HG02884 (cell line): ENCODE measurements around the gene YAP1.

ENCODE experiments used
- ATAC-seq: cut with Tn5 transposase; IDR thresholded peaks from one replicate; pipeline ENCODE4 v1.9.1; 2021; ENCODE audit warnings: mild to moderate bottlenecking, moderate library complexity; ENCODE audit not compliant: unreplicated experiment

Gene YAP1

GRCh38 chr11:102157219-102157618 is 47.0 kb downstream of the YAP1 start:
- no peak for ATAC-seq

DNA sequence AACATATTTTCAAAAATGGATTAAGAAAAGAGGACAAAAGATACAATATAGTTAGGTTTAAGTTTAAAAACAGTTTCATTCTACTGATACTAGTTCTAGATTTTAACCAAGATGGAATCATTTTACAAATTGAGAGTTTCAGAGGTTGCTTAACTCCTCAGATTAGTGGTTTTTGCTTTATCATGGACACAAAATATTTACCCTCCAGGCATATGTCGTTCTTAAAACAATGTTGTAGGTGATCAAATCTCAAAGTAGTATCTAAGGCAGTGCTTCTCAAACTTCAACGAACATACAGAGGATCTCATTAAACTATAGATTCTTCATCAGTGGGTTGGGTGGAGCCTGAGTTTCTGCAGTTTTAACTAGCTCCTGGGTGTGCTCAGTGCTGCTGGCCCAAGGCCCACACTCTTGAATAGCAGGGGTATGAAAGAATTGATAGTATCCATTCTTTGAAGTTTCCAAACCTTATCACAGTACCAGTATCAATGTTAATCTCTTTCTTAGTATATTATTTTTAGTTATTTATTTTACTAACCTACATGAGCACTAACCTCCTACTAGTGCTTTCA is 48.0 kb downstream of the YAP1 start:
- ATAC-seq: no peak

DNA sequence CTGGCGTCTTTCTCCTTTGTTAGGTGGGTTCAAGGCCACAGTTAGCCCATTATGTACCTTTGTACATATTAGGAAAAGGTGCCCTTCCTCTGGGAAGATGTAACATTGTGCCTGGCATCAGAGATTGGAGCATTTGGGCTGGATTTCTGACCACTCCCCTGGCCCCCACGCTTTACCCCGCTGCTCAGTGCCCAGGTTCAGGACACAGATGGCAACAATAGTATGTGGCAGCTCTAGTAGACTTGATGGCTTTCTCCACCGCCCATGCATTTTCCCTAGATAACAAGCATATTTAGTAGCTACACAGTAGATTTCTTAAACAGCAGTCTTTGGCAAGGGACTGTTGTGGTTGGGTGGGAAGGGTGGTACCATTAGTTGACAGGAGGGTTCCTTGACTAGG is 53.1 kb downstream of the YAP1 start:
- ATAC-seq: no peak

DNA sequence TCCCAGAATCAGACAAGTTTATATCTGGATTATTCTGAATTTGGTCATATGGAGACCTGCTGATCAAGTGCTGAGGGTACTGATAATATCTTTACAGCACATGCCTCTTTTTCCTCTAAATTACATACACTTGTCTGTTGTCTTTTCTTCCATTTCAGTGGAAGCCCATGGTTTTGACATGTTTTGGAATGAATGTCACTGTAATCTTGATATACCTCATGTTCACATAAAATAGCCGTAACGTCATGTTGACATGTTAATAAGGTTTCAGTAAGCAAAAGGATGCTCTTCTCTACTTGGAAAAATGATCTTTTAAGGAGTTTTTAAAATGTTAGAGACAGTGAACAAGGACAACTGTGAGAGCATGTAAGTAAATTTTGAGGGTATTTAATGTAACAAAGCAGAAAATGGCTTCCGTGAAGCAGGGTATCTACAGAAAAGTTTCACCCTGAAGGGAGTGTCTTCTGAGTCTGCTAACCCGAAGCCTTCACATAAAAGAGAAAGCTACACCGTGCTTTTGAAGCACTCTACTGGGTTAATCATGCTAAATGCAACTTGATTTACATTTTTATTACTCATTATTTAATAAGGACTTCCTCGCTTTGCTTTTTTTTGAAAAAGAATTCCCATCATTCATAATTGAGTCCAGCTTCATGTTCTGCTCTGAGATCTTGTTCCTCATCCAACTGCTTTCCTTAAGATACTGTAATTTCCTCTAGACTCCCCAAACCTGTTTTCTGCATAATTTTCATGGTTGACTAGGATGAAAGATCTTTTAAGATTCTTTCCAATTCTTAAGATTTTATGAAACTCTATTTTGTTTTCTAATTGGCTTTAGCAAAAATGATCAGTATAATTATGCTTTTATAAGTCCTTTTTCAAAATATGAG is 56.2 kb downstream of the YAP1 start:
- ATAC-seq: no peak

DNA sequence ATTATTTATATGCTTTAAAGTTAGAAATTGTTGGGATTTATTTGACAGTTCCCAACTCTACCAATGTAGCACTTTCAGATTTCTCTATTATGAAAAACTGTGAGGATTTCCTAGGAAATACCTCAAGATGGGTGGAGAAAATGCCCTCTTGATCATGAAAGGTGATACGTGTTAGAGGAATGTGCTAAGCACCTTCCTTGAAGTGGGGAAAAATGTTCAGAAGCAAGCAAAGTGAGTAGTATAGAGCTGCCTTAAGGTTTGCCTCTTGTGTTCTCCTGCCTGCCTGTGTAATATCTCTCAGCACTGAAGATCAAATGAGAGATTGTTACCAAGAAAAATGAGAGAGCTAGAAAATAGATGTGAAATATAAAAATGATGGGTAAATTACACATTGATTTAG is 58.2 kb downstream of the YAP1 start:
- ATAC-seq: no peak

DNA sequence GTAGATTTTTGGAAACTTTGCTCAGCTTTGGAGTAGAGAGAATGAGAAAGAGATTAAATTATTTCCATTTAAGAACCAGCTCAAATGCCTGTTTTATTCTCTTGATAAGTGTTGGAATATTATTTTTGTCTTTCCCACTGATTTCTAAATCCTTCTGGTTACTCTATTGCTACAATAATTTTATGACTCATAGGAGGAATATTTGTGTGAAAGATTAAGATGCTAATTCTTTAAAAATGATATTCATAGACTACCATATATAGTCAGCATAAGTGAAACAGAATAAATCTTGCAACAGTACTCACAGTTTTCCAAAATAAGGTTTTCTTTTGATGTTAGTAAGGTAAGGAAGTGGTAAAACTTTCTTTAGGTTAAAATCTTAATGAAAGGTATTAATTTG is 60.9 kb downstream of the YAP1 start:
- ATAC-seq: no peak

- no peak for ATAC-seq
Measured at GRCh38 chr11:102172127-102172848, 62.0 kb downstream of the YAP1 start.

DNA sequence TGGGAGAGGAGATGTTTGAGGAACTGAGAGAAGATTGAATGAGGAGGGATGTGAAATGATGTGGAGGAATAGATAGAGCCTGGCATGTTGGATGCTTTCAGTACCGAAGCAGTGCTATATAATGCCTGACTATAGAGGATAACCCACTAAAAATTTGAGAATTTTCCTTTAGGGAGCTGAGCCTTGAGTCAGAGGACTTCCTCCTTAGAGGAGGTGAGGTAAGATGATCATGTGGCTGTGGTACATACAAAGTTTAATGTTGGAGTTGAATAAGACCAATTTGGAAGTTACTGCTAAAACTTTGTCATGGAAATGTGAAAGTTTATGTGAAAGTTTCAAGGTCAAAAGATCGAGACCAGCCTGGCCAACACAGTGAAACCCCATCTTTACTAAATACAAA is 66.9 kb downstream of the YAP1 start:
- ATAC-seq: no peak

- no peak for ATAC-seq
Measured at GRCh38 chr11:102177974-102178631, 67.9 kb downstream of the YAP1 start.

DNA sequence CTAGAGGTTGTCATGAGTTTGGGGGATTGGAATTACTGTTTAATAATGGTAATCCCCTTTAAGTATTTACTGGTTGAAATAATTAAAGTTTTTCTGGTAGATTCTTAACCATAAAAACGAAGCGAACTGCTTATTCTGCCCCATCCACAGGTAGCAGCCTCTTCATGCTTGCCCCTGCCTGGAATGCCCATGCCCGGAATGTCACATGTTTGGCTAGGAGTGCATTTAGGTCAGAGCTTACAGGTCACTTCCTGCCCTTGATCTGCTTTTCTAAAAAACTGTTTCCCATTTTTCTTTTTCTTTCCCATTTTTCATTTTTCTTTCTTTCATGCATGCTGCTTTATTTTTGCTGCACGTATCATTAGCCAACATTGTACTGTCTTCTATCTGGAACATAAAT is 69.1 kb downstream of the YAP1 start:
- ATAC-seq: no peak

DNA sequence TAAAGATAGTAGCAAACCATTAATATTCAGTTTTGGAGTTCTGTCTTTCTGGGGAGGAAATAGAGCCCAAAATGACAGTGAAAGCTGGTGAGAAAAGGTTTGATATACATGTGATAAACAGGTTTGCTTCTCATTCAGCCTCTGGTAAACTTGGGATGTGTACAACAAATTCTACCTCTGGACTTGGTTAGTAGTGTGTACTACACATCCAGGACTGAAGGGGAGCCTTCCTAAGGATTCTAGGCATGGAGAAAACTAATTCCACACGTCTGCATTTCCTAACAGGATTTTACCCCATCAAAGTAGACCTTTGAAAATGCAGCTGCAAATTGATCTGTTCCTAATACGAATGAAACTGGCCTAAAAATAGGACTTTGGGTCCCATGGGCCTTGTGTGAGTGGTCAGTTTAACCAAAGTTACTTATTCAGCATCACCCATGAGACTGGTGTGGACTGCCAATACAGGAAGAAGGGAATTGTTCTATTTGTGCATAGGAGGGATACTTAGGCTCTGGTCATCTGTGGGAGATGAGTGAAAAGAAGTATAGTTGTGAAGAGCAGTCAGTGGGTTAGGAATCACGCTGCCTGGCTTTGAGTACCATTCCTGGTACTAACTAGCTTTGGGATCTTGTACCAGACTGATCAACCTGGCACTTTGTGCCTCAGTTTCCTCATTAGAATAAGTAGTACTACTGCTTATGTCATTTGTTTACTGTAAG is 74.2 kb downstream of the YAP1 start:
- ATAC-seq: no peak

DNA sequence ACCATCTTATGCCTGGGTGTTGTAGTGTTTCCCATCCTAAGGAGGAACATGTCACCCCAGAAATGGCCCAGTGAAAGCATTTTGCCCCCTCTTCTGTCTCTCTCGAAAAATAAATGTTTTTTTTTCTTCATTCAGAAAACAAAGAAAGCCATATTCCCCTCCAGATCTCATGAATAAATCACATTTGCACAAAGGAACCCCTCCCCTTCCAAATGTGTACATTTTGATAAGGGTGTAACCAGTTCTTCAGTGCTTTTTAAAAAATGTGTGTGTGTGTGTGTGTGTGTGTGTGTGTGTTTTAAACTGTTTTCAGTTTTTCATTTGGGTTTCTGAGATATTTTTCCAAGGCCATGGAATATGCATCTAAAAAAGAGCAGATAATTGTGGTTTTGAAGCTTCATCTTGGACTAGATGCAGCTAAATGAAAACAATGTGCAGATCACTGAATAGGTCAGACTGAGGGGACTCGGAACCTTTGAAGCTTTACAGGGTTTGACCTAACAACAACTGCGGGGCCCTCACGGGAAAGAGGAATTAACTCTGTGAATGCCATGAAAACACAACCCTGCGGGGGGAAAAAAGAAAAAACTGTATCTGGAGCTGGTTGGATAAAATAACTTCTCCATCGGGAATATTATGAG is 76.4 kb downstream of the YAP1 start:
- ATAC-seq: no peak

DNA sequence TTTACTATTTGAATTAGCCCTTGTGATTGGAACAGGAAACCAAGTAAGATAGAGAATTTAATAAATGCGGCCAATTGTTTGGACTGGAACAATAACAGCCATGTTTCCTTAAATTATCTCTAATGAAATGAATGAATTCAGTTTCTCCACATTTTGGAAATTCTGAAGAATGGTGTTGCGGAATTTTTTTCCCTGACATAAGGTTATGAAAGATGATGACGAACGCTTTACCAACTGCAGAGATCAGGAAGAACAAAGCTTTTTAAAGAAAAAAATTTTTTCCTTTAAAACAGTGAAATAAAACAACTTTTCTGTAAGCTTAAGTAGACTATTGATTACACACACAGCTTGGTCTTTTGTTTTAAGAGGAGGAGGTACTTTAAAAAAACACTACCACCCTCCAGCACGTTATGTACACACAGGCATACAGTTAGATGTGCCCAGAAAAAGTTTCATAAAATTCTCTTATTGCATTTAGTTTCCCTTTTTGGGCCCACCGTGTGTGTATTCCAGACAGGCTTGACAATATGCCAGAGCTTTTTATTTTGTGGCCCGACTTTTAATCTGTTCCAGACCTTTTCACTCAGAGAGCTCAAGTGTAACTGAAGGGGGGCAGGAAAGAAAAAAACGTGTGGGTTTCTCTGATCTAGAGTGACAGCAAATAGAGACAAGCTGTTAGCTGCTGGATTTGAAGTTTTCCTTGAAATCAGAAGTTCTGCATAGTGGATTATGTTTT is 77.3 kb downstream of the YAP1 start:
- no peak for ATAC-seq

GRCh38 chr11:102188488-102188887 is 78.2 kb downstream of the YAP1 start:
- ATAC-seq: no peak

GRCh38 chr11:102191832-102192231 is 81.6 kb downstream of the YAP1 start:
- no peak for ATAC-seq

DNA sequence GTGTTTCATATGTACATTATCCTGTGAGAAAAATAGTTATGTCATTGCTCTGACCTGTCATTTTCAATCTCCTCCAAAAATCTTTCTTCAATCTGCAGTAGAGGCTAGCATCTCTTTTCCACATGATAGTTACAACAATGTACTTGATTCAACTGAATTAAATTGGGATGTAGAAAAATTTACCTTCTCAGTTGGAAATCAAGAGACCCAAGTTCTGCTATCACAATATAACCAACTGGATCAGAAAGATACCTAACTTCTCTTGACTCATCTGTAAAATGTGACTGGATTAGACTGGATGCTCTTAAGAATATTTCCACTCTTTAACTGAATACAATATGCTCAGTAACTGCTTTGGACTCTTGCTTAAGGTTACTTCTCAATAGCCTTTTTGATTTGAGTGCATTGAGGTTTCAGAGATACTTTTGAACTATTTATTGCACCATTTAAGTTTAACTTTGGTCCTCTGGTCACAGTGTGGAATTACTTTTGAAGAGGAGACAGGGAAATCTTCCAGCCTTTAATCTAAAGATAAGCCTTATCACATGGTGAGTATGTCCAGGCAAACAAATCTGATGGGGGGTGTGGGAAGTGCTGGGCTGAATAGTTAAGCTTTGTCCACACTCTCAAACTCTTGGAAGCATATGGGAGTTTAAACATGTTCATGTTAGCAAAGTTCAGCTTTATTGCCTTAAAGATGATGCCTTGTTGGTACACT is 82.3 kb downstream of the YAP1 start:
- ATAC-seq: no peak

DNA sequence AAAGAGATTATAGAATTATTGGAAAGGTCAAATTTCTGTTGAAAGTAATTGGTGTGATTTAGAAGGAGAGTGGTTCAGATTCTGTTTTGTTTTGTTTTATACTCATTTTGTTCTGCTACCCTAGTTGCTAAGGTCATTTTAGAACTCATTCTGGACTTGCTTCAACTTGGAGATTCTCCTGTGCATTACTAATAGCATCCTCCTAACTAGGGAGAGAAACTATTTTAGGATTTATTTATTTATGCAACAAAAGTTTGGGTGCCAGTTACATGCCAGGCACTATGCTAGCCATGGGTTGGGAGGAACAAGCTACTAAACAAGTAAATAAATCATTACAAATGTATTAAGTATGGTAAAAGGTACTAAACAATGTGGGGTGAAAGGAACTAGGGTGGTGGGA is 84.0 kb downstream of the YAP1 start:
- ATAC-seq: no peak

GRCh38 chr11:102194990-102195389 is 84.7 kb downstream of the YAP1 start:
- no peak for ATAC-seq

- ATAC-seq: no peak
Measured at GRCh38 chr11:102196351-102196750, 86.1 kb downstream of the YAP1 start.
